ENCODE data around the gene OR2T27.

GRCh38 chr1:248703674-248704073 lies 48.3 kb upstream of the OR2T27 start:
- TF ChIP-seq POLR2A (IDR thresholded peaks at IDR 0.05), result no peak
- TF ChIP-seq CTCF (IDR thresholded peaks at IDR 0.05), result no peak

All from lower leg skin (tissue), 3 donors.